HG03558 (cell line): Measurements from ENCODE around the gene TMEM82.
"Not testable (repeated sequence)": the region's sequence is repeated elsewhere in the genome, so short reads cannot be mapped to it uniquely, and the experiment has no call there.

Source experiments
- ATAC-seq: cut with Tn5 transposase; IDR thresholded peaks from one replicate; pipeline ENCODE4 v1.9.1; 2021; ENCODE audit warnings: moderate number of reproducible peaks; ENCODE audit not compliant: unreplicated experiment; ENCODE audit errors: extremely low read depth

TMEM82 gene

DNA sequence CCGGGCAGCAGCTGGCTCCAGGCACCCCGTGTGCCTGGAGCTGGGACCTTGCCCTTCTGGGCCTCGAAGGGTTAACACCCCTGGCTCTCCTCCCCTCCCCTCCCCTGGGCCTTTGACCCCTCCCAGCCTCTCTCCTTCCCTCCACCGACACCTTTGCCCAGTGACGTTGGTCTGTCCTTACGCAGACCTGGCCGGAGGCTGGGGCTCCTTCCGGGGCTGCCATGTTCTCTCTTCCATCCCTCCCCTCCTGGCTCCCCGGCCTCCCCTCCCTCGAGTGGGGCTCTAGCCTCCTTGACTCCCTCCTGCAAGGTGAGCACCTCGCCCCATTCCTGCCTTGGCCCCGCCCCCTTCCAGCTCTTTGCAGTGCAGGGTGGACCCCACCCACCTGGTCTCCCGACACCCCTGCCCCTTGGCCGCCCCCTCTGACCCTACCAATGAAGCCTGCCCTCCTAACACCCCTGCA, at the start of gene TMEM82:
TMEM82 (plus strand) TSS at position 161 of the 463 bp plus-strand sequence; CDS start at position 222, 61 bp downstream.
- no peak for ATAC-seq

DNA sequence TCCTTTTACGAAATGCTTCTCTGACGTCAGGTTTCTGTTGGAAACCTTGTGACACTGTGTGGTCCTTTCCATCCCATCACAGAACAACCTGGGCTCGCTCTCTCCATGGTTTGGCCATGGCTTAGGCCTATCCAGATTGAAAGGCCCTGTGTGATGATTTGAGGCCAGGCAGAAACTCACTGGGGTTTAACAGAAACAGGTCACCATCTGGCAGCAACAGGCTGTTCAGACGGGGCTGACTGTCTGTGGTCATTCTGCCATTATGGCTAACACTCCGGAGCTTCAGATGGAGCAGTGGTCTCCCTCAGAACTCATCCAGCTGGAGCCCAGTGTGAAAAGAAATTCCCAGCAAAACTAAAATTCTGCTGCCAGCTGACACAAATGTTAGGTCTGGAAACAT, 48.9 kb upstream of the TMEM82 start:
- ATAC-seq, result no peak

DNA sequence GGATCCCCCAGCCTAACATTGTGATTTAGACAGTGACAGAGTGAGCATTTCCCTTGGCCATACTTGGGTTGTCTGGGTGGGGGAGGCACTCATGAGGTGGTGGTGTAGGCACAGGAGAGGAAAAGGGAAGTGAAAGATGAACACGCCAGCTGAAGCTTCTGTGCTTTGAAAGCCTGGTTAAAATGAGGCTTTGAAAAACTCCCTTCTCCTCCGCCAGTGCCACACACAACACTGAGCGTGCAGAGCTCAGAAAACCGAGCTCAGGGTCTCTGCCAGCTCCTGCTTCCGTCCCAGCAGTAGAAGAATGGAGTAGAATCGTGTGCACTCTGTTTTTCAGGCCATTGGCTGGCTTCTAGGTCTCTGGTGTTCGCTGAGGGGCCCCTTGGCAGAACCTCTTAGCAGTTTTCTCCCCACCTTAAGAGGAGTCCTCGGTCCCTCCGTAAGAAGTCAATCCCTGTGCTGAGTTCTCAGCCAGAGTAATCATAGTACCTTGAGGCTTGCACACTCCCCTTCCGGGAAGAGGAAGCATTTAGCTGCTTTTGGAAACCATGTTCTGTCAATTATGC, 45.3 kb upstream of the TMEM82 start:
- peak; percentile 66 for ATAC-seq

DNA sequence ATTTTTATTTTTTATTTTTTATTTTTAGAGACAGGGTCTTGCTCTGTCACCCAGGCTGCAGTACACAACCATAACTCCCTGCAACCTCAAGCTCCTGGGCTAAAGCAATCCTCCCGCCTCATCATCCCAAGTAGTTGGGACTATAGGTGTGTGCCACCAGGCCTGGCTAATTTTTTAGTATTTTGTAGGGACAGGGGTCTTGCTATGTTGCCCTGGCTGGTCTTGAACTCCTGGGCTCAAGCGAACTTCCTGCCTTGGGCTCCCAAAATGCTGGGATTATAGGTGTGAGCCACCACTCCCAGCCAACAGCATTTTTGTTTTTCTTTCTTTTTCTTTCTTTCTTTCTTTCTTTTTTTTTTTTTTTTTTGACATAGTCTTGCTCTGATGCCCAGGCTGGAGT, 44.1 kb upstream of the TMEM82 start:
- no peak for ATAC-seq

DNA sequence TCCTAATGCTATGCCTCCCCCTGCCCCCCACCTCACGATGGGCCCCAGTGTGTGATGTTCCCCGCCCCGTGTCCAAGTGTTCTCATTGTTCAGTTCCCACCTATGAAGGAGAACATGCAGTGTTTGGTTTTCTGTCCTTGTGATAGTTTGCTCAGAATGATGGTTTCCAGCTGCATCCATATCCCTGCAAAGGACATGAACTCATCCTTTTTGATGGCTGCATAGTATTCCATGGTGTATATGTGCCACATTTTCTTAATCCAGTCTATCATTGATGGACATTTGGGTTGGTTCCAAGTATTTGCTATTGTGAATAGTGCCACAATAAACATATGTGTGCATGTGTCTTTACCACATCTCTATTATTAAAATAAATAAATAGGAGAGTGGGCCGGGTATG, 43.0 kb upstream of the TMEM82 start:
- ATAC-seq, result not testable (repeated sequence)

DNA sequence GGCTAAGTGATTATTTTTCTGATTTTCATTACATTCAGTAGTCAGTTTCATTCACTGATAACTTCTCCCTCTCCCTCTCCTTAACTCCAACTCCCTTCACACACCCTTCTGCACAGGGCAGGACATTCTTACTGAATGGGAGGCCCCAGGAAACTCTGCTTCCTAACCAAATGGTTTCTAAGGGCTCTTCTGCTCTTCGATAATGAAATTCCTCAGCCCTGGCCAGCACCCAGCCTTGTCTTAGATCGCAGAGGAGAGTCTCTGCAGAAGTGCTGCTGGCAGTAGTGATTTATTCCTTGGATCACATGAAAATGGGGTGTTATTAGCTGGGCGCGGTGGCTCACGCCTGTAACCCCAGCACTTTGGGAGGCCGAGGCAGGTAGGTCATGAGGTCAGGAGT, 41.8 kb upstream of the TMEM82 start:
- ATAC-seq, result no peak

DNA sequence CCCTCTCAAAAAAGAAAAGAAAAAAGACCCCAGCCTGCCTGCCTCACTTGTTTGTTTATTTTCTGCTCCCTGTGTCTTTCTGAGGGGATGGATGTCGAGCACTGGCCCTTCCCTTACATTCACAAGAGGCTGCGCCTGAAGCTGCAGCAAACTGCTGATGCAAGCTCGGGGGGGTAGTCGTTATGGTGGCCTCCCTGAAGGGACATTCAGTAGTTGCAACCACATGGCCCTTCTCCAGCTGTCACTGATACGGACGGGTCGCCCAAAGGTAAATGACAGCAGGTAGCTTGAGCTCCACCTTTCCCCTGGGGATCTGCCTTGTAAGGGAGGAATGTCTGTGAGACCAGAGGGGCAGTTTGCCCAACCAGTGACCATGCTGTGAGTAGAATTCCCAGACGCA, 40.5 kb upstream of the TMEM82 start:
- ATAC-seq, result no peak

DNA sequence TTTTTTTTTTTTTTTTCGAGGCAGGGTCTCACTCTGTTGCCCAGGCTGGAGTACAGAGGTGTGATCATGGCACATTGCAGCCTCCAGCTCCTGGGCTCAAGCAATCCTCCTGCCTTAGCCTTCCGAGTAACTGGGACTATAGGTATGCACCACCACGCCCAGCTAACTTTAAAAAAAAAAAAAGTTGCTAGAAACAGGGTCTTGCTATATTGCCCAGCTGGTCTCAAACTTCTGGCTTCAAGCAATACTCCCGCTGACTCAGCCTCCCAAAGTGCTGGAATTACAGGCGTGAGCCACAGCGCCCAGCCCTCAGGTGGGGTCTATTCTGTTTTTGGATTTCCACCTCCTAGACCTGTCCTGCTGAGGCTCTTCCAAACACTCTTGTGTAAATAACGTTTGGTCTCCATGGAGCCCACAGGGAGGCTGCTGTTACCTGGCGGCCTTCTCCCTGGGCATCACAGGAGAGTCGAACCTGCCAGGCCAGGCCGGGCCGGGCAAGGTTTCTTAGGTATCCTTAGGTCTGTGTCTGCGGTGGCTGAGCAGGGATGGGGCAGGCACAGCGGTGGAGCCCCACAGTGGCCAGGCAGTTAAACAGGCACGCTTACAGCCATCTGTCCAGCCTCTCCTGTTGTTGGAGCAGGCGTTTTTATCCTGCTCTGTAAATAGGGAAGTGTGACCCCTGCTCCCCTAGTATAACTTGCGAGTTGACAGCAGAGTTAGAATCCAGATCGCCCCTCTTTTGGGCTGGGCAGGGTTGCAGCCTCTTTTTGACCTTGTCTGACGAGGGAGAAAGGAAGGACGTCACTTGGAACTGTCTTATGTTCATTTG, 39.4 kb upstream of the TMEM82 start:
- no peak for ATAC-seq

DNA sequence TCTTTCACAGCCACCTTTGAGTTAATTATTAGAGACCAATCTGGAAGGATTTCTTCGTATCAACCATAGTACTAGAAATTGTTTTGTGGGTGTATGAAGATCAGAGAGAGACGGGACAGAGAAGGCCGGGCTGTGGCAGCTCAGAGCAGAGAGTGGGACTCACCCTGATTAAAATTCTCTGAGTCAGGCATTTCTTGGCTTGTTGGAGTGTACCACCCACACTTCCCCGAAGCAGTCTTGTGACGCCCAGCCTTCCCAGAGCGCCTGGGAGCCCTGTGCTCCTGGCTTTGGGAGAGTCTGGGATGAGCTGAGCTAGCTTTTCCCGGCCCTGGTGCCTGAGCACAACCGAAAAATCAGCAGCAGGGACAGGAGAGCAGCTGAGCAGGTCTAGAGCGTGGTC, 38.7 kb upstream of the TMEM82 start:
- no peak for ATAC-seq

DNA sequence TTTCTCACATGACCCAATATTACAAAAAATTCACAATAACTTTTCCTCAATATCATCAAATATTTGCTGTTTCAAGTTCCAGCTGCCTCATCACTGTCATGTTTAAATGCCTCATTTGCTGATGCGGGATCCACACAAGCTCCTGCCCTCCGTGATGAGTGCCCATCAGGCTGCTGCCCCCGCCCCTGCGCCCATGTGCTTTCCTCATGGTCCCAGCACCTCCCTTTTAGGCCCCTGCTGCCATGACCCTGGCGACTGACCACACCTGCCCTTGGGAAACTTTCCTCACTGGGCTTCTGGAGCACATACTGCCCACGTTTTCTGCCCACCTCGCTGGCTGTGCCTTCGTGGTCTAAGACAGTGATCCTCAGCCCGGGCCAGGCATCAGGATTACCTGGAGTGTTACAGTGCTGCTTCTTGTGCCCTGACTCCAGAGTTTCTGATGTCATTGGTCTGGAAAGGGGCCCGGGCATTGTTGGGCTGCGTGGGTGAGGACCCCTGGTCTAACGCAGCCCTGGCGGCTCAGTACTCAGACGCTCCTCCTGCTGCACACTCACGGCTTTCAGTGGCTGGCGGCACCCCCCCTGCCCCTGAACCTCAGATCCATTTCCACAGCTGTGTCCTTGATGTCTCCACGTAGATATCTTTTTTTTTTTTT, 37.6 kb upstream of the TMEM82 start:
- ATAC-seq, result no peak

DNA sequence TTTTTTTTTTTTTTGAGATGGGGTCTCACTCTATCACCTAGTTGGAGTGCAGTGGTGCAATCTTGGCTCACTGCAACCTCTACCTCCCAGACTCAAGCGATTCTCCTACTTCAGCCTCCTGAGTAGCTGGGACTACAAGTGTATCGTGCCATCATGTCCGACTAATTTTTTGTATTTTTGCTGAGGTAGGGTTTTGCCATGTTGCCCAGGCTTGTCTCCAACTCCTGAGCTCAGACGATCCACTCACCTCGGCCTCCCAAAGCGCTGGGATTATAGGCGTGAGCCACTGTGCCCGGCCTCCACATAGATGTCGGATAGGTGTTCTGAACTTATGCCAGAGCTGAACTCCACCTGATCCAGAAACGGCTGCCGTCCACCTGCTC, 37.1 kb upstream of the TMEM82 start:
- no peak for ATAC-seq

DNA sequence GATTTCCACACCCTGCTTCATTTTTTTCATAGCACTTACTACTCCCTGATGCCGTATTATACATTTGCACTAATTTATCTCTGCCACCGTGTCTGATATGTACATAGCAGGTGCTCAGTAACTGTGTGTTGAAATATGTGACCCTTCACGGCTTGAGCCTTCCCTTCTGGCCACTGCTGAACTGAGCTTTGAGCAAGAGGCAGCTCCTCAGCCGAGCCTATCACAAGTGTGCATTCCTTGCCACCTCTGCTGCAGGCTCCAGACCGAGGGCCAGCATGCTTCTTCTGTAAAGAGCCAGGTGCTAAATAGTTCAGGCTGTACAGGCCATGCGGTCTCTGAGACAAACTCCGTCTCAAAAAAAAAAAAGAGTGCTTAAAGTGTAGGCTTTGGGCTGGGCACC, 35.5 kb upstream of the TMEM82 start:
- no peak for ATAC-seq

DNA sequence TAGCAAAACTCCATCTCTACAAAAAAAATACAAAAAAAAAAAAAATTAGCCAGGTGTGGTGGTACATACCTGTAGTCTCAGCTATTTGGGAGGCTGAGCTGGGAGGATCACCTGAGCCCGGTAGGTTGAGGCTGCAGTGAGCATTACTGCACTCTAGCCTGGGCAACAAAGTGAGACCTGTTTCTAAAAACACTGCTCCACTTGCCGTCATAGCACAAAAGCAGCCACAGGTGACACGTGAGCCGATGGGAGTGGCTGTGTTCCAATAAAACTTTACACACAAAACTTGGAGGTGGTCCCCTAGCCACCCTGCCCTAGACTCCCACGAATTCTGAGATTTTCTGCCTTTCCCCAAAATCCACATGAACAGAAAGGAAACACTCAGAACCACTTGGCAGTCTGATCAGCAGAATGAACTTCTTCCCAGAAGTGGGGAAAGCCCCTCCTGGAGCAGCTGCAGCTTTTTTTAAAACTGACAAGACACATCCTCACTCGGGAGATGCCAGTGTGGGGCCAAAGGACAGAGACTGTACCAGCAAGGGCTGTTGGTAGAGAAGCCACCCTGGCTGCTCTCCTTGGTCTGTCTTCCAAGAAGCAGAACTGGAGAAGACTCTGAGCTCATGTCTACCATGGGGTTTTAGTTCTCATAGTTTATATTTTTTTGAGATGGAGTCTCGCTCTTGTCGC, 34.9 kb upstream of the TMEM82 start:
- ATAC-seq, result no peak

DNA sequence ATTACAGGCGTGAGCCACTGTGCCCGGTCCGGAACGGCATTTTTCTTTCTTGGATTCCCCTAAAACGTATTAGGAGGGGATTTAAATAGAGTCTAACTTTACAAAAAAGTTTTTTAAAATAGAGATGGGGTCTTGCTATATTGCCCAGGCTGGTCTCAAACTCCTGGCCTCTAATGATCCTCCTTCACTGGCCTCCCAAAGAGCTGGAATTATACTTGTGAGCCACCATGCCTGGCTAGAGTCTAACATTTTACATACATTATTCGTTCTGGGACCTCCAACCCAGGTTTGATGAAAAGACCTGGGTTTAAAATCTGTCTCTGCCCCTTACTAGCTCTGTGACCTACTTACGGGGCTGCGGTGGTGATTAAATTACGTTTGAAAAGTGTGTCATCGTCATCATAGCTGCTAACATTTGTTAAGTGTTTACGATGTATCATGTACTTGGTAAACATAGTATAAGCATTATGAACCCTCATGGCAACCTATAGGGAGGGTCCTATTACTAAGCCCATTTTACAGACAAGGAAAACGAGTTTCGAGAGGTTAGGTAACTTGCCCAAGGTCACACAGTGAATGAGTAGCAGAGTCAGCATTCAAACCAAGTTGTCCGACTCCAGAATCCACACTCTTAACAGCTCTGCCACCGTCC, 33.7 kb upstream of the TMEM82 start:
- no peak for ATAC-seq

DNA sequence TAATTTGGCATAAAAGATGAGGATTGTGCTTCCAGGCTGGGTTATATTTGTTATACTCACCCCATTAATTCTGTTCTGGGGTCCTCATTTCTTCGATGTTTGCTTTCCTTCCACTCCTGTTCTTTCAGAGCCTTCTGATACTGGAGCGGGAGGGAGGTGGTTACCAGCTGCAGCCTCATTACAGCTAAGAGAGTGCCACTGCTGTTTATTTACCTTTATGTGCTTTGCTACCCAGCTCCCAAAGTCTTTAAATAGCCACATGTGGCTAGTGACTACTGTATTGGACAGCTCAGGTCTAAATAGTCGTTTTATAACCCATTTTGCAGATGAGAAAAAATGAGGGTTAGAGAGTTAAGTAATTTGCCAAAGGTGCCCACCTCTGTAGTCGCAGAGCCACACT, 33.1 kb upstream of the TMEM82 start:
- ATAC-seq, result no peak

DNA sequence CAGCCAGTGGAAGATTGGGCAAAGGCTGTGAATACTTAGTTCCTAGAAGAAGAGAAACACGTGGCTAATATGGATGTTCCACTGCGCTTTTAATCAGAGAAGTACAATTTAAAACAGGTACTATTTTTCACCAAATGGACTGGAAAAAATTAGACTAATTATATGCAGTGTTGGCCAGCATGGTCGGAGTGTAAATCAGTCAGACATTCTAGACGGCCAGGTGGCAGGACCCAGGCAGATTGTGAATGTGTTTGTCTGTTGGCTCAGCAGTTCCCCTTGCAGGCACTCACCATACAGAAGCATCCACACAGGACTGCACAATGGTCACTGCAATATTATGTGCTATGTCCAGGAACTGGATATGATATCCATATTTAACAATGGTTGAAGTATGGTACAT, 30.1 kb upstream of the TMEM82 start:
- ATAC-seq, result no peak

DNA sequence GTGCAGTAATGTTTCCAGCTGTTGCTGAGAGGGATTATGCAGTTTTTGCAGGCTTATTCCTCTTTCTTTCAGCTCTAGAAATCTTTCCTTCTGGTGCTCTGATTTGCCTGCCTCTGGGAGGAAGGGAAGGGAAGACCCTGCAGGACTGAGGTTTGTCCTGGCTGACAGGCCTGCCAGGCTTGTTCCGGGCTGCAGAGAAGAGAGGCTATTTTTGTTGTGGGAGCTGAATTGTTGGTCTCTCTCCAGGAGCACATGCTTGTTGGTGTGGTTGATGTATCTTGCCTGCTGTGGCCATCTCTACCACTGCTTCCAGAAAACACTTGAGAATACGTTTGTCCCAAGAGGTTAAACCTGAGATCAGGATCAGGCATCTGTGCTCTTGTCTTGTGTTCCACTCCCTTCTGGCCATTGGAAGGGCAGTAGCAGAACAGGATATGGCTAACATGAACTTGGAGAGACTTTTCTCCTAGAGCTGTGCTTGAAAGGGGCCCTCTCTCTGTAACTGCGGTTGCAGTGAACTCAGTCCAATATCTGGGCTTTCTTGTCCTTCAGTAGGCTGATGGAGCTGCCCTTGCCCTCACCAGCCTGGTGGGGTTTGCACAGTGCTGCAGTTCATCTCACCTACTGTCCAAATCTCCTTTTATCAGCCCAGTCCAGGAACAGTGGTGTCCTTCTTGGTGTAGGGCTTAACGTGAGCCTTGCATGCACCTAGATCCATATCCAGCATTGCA, 27.7 kb upstream of the TMEM82 start:
- ATAC-seq, result no peak

DNA sequence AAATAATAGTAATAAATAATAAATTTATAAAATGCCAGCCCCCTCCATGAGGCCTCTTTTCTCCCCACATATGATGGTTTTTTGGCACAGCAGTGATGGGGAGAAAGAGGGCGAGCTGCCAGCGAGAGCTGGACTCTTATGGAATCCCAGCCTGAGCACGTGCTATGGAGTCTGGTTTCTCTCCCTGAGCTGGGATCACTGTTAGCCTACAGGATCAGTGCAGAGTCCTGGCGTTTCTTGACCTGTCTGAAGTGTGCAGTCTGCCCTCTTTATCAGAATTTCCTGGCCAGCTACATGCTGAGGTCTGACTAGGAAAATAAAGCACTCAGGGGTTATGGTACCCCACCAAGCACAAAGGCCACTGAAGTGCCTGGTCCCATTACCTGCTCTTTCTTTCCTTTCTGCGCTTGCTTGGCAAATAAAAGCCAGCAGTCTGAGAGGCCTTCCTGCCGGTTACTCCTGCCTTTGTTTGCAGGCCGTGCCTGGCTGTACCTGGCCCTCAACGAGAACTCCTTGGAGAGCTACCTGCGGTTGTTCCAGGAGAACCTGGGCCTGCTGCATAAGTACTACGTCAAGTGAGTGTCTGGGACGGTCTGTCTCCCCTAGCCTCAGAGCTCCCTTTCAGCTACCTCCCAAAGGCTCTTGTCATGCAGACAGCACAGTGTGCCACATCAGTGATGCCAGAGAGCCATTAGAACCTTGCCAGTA, 24.7 kb upstream of the TMEM82 start:
- ATAC-seq, result no peak

DNA sequence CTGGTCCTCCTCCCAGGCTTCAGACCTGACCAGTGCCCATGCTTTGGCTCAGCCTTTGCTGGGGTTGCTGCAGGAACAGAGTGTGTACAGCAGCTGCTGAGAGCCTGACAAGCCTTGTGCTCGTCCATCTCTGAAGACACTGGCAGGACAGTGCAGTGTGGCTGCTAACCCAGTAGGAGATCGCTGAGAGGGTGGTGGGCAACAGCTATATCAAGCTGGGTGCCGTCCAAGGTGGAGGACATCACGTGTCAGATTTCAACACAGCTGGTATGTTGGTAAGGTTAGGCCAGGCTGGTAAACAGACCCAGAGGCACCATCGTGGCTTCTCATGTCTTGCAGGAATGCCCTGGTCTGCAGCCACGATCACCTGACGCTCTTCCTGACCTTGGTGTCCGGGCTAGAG, 24.1 kb upstream of the TMEM82 start:
- ATAC-seq, result no peak
